ENCODE measurements around the gene GNG12.

GNG12 gene

DNA sequence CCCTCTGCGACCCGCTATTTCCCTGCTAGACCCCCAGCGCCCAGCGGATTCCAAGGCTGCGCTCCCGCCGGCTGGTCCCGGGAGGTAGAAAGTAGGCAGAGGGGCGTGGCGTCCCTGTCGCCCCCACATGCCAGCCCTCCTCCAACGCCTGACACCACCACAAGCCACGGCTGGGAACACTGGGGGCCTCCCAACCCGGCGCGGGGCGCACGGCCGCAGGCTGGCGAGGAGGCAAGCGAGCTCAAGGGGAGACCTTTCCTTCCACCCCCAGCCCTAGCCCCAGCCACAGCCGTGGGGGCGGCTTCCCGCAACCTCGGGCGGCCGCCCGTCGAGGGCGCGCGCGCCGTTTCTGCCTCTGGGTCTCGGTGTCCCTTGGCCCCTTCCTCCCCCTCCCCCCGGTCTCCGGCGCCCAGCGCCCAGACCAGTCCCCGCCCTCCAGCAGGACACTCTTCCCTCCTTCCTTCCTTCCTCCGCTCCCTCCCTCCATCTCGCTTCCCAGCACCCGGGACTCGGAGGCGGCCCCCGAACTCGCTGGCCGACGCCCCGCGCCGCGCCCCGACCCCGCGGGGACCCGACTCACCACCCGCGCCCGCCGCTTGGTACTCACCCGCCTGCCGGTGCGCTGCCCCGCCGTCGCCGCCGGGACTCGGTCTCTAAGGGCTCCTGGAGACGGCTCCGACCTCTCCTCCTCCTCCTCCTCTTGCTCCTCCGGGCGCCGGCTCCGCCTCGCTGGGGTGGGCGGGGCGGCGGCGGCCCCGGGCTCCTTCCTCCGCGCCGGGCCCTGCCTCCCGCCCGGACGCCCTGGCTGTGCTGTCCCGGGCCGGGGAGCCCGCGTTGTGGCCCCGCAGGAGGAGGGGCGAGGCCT lies at the start of gene GNG12:
Gene GNG12 (minus strand): TSS at position 731 of the 865 bp plus-strand sequence. CDS start 125,781 bp downstream, outside the sequence.
- peaks cover 21% of the 10 kb centered on the region for H3K4me1 Mint-ChIP-seq
- no peaks in the 10 kb centered on the region for H3K9me3 Mint-ChIP-seq
- peak; percentile 73 for ATAC-seq
- H3K27ac Mint-ChIP-seq = no peak within 1 kb of the TSS
- peak within 1 kb of the TSS; percentile 75 for H3K4me3 Mint-ChIP-seq
- H3K36me3 Mint-ChIP-seq (ENCODE audit: low read depth) = no peaks in the 10 kb centered on the region
- H3K27me3 Mint-ChIP-seq = peaks cover 60% of the 10 kb centered on the region
- DNase-seq = peak; percentile 38

- Mint-ChIP-seq H3K27ac (no peak overlapping the region), H3K36me3 (ENCODE audit: low read depth) (no peaks in the 10 kb centered on the region), H3K27me3 (peaks cover 11% of the 10 kb centered on the region), H3K4me3 (no peak overlapping the region), H3K4me1 (no peaks in the 10 kb centered on the region), H3K9me3 (no peaks in the 10 kb centered on the region)
- ATAC-seq (no peak), DNase-seq (no peak)
Observed at GRCh38 chr1:67882196-67882958, 49.1 kb upstream of the GNG12 start.

GRCh38 chr1:67880056-67880601 lies 46.9 kb upstream of the GNG12 start:
- H3K4me3 Mint-ChIP-seq = no peak overlapping the region
- H3K27me3 Mint-ChIP-seq = peaks cover 18% of the 10 kb centered on the region
- H3K9me3 Mint-ChIP-seq = peaks cover 4% of the 10 kb centered on the region
- ATAC-seq (no peak), DNase-seq (no peak)
- H3K27ac Mint-ChIP-seq = no peak overlapping the region
- no peaks in the 10 kb centered on the region for H3K4me1 Mint-ChIP-seq
- H3K36me3 Mint-ChIP-seq (ENCODE audit: low read depth) = no peaks in the 10 kb centered on the region

GRCh38 chr1:67879485-67879884 lies 46.2 kb upstream of the GNG12 start:
- Mint-ChIP-seq H3K4me3 (no peak overlapping the region), H3K36me3 (ENCODE audit: low read depth) (no peaks in the 10 kb centered on the region), H3K27me3 (peaks cover 18% of the 10 kb centered on the region), H3K27ac (no peak overlapping the region), H3K4me1 (no peaks in the 10 kb centered on the region), H3K9me3 (peaks cover 6% of the 10 kb centered on the region)
- ATAC-seq (no peak), DNase-seq (no peak)

DNA sequence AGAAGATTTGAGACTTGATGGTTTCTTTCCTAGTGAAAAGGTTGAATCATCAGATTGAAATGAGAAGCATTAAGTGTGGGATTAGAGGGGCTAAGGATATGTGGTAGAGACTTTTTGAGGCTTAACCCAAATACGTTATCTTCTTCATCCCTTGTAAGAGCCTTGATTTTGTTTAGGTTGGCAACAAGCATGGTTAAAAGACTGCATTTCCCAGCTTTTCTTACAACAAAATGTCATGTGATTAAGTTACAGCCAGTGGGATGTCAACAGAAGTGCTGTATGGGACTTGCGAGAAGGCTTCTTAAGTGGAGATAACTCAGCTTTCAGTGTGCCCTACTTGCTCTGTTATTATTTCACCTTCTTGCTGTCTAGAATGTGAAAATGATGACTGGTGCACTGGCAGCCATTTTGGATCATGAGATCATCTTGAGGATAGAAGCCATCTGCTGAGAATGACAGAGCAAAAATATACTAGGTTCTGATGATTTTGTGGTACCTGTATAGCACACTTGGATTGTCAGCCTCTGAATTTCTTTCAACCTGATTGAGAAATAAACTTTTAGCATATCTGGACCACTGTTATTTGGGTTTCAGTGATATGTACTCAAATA lies 41.3 kb upstream of the GNG12 start:
- Mint-ChIP-seq H3K4me1 (no peaks in the 10 kb centered on the region), H3K27me3 (peaks cover 21% of the 10 kb centered on the region), H3K36me3 (ENCODE audit: low read depth) (no peaks in the 10 kb centered on the region), H3K4me3 (no peak overlapping the region), H3K9me3 (peaks cover 13% of the 10 kb centered on the region), H3K27ac (no peak overlapping the region)
- ATAC-seq (no peak), DNase-seq (no peak)

DNA sequence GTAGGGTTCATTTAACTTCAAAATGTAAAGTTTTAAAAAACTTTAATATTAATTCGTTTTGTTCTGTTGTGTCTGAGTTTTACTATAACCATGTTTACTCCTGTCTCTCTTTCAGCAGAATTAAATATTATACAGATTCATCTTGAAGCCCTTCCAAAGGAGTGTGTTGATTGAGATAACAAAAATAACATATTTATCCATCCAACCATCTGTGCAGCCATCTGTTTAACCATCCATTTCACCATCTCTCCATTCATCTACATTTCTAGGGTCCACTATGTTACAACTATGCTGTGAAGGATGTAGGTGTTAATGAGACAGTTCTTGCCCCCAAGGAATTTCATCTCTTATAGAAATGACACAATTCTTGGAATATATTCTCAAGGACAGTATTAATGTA lies 36.0 kb upstream of the GNG12 start:
- Mint-ChIP-seq H3K9me3 (peaks cover 4% of the 10 kb centered on the region), H3K27ac (no peak overlapping the region), H3K4me3 (no peak overlapping the region), H3K36me3 (ENCODE audit: low read depth) (no peaks in the 10 kb centered on the region), H3K4me1 (no peaks in the 10 kb centered on the region), H3K27me3 (peaks cover 17% of the 10 kb centered on the region)
- no peak for DNase-seq
- ATAC-seq = no peak

GRCh38 chr1:67863637-67864036 lies 30.4 kb upstream of the GNG12 start:
- Mint-ChIP-seq H3K4me3 (no peak overlapping the region), H3K27me3 (peaks cover 22% of the 10 kb centered on the region), H3K27ac (no peak overlapping the region), H3K36me3 (ENCODE audit: low read depth) (no peaks in the 10 kb centered on the region), H3K4me1 (no peaks in the 10 kb centered on the region), H3K9me3 (no peaks in the 10 kb centered on the region)
- ATAC-seq (no peak), DNase-seq (no peak)

GRCh38 chr1:67862685-67863084 lies 29.4 kb upstream of the GNG12 start:
- H3K4me3 Mint-ChIP-seq = no peak overlapping the region
- H3K27me3 Mint-ChIP-seq = peaks cover 25% of the 10 kb centered on the region
- no peaks in the 10 kb centered on the region for H3K9me3 Mint-ChIP-seq
- ATAC-seq (no peak), DNase-seq (no peak)
- no peaks in the 10 kb centered on the region for H3K36me3 Mint-ChIP-seq (ENCODE audit: low read depth)
- no peaks in the 10 kb centered on the region for H3K4me1 Mint-ChIP-seq
- H3K27ac Mint-ChIP-seq = no peak overlapping the region

DNA sequence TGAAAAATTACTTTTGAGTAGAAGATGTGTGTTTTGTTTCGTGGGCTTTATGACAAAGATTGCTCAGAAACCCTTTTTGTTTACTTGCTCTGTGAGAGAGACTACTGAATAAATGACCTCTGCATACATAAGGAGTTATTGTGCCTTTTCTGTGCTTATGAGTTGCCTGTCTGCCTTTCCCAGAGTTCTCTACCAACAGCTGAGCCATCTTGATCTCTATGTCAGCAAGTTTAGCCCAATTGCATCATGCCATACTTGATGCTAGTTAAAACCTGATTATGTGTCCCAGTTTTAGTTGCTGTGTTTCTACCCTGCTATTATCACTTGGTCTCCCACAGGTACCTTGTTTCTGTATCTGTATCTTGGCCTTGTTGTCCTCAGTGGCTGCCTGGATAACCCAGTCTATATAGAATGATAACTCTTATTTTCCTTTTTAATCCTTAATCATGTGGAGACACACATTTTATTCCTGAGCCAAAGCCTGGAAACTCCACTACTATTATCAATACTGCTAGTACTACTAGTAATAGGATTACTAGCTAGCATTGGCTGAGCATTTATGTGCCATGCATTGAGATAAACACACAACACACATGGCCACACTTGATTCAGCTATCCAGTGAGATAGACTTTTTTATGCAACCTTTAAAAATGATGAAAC lies 28.7 kb upstream of the GNG12 start:
- no peak overlapping the region for H3K27ac Mint-ChIP-seq
- H3K27me3 Mint-ChIP-seq = peaks cover 24% of the 10 kb centered on the region
- DNase-seq (no peak), ATAC-seq (no peak)
- H3K36me3 Mint-ChIP-seq (ENCODE audit: low read depth) = no peaks in the 10 kb centered on the region
- no peaks in the 10 kb centered on the region for H3K4me1 Mint-ChIP-seq
- H3K9me3 Mint-ChIP-seq = no peaks in the 10 kb centered on the region
- H3K4me3 Mint-ChIP-seq = no peak overlapping the region

GRCh38 chr1:67860776-67861175 lies 27.5 kb upstream of the GNG12 start:
- no peak for ATAC-seq
- Mint-ChIP-seq H3K36me3 (ENCODE audit: low read depth) (no peaks in the 10 kb centered on the region), H3K4me3 (no peak overlapping the region), H3K9me3 (no peaks in the 10 kb centered on the region), H3K27ac (no peak overlapping the region), H3K4me1 (no peaks in the 10 kb centered on the region), H3K27me3 (peaks cover 26% of the 10 kb centered on the region)
- DNase-seq = no peak

DNA sequence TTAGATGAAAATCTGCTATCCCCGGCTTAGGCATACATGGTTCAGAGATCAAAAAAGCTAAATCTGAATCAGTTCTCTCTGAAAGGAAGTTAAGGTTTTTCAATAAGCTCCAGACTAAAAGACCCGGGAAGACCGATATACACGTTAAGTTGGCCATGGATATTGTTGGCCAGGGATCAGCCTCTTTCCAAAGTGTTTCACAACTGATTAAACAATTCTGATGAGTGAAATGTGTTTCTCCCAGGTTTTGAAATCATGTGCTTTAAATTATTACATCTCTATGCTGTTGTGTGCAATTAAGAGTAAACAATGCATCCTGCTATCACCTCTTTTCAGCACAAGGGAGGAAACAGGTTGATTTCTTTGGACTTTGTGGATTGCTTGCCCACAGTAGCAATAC lies 23.7 kb upstream of the GNG12 start:
- Mint-ChIP-seq H3K27me3 (peaks cover 21% of the 10 kb centered on the region), H3K4me1 (peaks cover 3% of the 10 kb centered on the region), H3K4me3 (no peak overlapping the region), H3K27ac (no peak overlapping the region), H3K36me3 (ENCODE audit: low read depth) (no peaks in the 10 kb centered on the region), H3K9me3 (no peaks in the 10 kb centered on the region)
- DNase-seq = no peak
- ATAC-seq = no peak

DNA sequence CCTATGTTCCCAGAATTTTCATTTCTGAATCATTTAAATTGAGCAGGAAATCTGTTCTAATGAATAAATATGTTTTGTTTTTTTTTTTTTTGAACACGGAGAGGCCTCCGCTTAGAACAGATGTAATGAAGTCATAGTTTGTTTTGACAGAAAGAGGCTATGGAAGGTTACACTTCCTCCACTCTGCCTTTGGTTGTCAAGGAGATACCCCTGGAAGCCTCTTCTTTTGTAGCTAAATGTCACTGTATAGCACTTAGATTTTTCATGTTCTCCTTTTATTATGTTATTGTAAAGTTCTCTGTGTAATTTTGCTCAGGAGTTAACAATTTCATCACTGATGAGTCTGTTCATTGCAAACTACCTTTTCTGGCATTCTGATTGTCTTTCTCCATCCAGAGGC lies 22.7 kb upstream of the GNG12 start:
- peaks cover 21% of the 10 kb centered on the region for H3K27me3 Mint-ChIP-seq
- no peaks in the 10 kb centered on the region for H3K36me3 Mint-ChIP-seq (ENCODE audit: low read depth)
- DNase-seq = no peak
- H3K27ac Mint-ChIP-seq = no peak overlapping the region
- ATAC-seq = no peak
- H3K4me1 Mint-ChIP-seq = peaks cover 3% of the 10 kb centered on the region
- no peak overlapping the region for H3K4me3 Mint-ChIP-seq
- no peaks in the 10 kb centered on the region for H3K9me3 Mint-ChIP-seq

GRCh38 chr1:67855444-67855843 lies 22.2 kb upstream of the GNG12 start:
- Mint-ChIP-seq H3K27ac (no peak overlapping the region), H3K4me1 (peaks cover 3% of the 10 kb centered on the region), H3K36me3 (ENCODE audit: low read depth) (no peaks in the 10 kb centered on the region), H3K27me3 (peaks cover 19% of the 10 kb centered on the region), H3K9me3 (no peaks in the 10 kb centered on the region), H3K4me3 (no peak overlapping the region)
- DNase-seq (no peak), ATAC-seq (no peak)

DNA sequence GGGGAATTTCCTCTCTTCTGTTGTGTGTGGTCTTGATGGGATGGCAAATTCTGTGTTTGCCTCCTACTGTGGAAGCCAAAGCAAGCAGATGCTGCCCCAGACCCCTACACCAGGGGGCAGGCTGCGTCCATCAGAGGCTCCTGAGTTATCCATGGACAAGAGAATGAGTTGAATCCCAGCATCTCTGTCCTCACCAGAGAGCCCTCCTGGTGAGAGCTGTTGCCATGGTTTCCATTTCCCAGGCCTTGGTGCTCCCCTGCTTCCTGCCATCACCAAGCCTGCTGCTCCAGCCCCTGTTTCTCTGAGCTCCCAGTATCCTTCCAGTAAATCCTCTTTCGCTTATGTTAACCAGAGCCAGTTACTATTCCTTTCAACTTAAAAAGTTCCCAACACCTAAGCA lies 20.4 kb upstream of the GNG12 start:
- Mint-ChIP-seq H3K27me3 (peaks cover 18% of the 10 kb centered on the region), H3K9me3 (no peaks in the 10 kb centered on the region), H3K27ac (no peak overlapping the region), H3K36me3 (ENCODE audit: low read depth) (no peaks in the 10 kb centered on the region), H3K4me3 (no peak overlapping the region), H3K4me1 (peaks cover 3% of the 10 kb centered on the region)
- DNase-seq = peak; percentile 51
- no peak for ATAC-seq

All from activated naive CD8-positive, alpha-beta T cell treated with anti-CD3 and anti-CD28 coated beads, Interleukin-2, amount 50 U/mL, for 24 hours (primary cell).